Measurements from ENCODE around the gene ZNF497. TPM values are rescaled to one million over a fixed set of nuclear protein-coding genes. Genes with fewer than 3 reads are reported as not detected.

Gene ZNF497
- total RNA-seq, 1 experiment from 2014 or later: 2.4 TPM

DNA sequence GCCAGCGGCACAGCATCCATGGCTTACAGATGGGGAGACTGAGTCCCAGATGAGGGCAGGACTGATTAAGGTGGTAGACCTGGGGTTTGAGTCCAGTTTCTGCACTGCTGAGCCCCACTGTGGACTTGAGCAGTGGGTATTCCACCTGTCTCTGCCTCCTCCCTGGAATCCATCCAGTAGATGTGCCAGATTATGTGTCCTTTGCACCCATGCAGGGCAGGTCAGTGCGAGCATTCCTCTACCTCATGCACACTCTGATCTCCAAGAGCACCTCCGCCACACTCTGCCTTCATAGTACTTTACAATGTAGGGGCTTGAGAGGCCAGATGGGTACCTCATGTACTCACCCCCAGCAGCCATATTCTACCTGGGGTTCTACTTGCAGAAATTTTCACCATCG is 25.7 kb downstream of the ZNF497 start:
- no peak for DNase-seq
- no peaks in the 10 kb centered on the region for H3K27me3 Mint-ChIP-seq (ENCODE audit: unreplicated experiment)
- H3K9me3 Mint-ChIP-seq (ENCODE audit: low read depth, unreplicated experiment): peaks cover 4% of the 10 kb centered on the region
- no TSS peak for BruUV-seq (replicated peaks)
- no peaks in the 10 kb centered on the region for H3K4me1 Mint-ChIP-seq (ENCODE audit: low read depth, unreplicated experiment)
- peaks cover 5% of the 10 kb centered on the region for H3K36me3 Mint-ChIP-seq (ENCODE audit: insufficient read depth, unreplicated experiment)
- H3K4me3 Mint-ChIP-seq (ENCODE audit: low read depth, unreplicated experiment): no peak overlapping the region
- intact Hi-C loops (cut with micrococcal nuclease; ENCODE audit: unreplicated experiment): no loop called here
- CTCF ChIA-PET: no interaction called here
- H3K27ac Mint-ChIP-seq (ENCODE audit: unreplicated experiment): no peak overlapping the region
- TF ChIP-seq, protein P1, sequence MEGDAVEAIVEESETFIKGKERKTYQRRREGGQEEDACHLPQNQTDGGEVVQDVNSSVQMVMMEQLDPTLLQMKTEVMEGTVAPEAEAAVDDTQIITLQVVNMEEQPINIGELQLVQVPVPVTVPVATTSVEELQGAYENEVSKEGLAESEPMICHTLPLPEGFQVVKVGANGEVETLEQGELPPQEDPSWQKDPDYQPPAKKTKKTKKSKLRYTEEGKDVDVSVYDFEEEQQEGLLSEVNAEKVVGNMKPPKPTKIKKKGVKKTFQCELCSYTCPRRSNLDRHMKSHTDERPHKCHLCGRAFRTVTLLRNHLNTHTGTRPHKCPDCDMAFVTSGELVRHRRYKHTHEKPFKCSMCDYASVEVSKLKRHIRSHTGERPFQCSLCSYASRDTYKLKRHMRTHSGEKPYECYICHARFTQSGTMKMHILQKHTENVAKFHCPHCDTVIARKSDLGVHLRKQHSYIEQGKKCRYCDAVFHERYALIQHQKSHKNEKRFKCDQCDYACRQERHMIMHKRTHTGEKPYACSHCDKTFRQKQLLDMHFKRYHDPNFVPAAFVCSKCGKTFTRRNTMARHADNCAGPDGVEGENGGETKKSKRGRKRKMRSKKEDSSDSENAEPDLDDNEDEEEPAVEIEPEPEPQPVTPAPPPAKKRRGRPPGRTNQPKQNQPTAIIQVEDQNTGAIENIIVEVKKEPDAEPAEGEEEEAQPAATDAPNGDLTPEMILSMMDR (IDR thresholded peaks at IDR 0.05; ENCODE audit: unreplicated experiment): no peak

- DNase-seq: no peak
- Mint-ChIP-seq H3K9me3 (ENCODE audit: low read depth, unreplicated experiment) (peaks cover 4% of the 10 kb centered on the region), H3K4me1 (ENCODE audit: low read depth, unreplicated experiment) (no peaks in the 10 kb centered on the region), H3K4me3 (ENCODE audit: low read depth, unreplicated experiment) (no peak overlapping the region), H3K27ac (ENCODE audit: unreplicated experiment) (no peak overlapping the region), H3K36me3 (ENCODE audit: insufficient read depth, unreplicated experiment) (peaks cover 5% of the 10 kb centered on the region), H3K27me3 (ENCODE audit: unreplicated experiment) (no peaks in the 10 kb centered on the region)
- TF ChIP-seq, protein P1 (IDR thresholded peaks at IDR 0.05; ENCODE audit: unreplicated experiment): no peak
- intact Hi-C loops (cut with micrococcal nuclease; ENCODE audit: unreplicated experiment): no loop called here
- BruUV-seq (replicated peaks): no TSS peak
- CTCF ChIA-PET: interaction anchor here (0.5 kb wide), 1 partner anchor 240 kb away, joined by 4 read pairs; no protein-coding TSS in a partner anchor
Measured at GRCh38 chr19:58336216-58336615, 26.3 kb downstream of the ZNF497 start.

DNA sequence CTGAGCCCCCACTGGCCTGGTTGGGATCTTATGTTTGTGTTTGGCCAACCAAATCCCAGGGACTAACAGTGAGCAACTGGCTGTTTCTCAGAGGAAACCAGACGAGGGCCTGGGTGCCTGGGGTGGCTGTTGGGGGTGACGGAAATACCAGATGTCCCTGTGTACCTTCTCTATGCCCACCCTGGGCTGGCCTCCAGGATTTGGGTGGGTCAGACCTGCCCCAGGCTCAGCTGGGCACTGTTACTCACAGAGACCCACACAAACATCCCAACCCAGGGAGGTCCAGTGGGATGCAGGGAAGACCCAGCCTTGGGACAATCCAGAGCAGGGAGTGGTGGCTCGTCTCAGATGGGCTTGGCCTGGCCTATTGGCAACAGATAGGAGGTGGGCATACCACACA is 26.9 kb downstream of the ZNF497 start:
- peaks cover 5% of the 10 kb centered on the region for H3K36me3 Mint-ChIP-seq (ENCODE audit: insufficient read depth, unreplicated experiment)
- BruUV-seq (replicated peaks): no TSS peak
- TF ChIP-seq, protein P1 (IDR thresholded peaks at IDR 0.05; ENCODE audit: unreplicated experiment): no peak
- no peak for DNase-seq
- CTCF ChIA-PET: no interaction called here
- H3K4me1 Mint-ChIP-seq (ENCODE audit: low read depth, unreplicated experiment): peaks cover 5% of the 10 kb centered on the region
- intact Hi-C loops (cut with micrococcal nuclease; ENCODE audit: unreplicated experiment): no loop called here
- H3K27ac Mint-ChIP-seq (ENCODE audit: unreplicated experiment): no peak overlapping the region
- H3K27me3 Mint-ChIP-seq (ENCODE audit: unreplicated experiment): no peaks in the 10 kb centered on the region
- no peak overlapping the region for H3K4me3 Mint-ChIP-seq (ENCODE audit: low read depth, unreplicated experiment)
- peaks cover 4% of the 10 kb centered on the region for H3K9me3 Mint-ChIP-seq (ENCODE audit: low read depth, unreplicated experiment)

GRCh38 chr19:58334691-58335249 is 27.8 kb downstream of the ZNF497 start:
- Mint-ChIP-seq H3K4me3 (ENCODE audit: low read depth, unreplicated experiment) (no peak overlapping the region), H3K27me3 (ENCODE audit: unreplicated experiment) (no peaks in the 10 kb centered on the region), H3K27ac (ENCODE audit: unreplicated experiment) (no peak overlapping the region), H3K36me3 (ENCODE audit: insufficient read depth, unreplicated experiment) (peaks cover 5% of the 10 kb centered on the region), H3K4me1 (ENCODE audit: low read depth, unreplicated experiment) (peaks cover 9% of the 10 kb centered on the region), H3K9me3 (ENCODE audit: low read depth, unreplicated experiment) (peaks cover 1% of the 10 kb centered on the region)
- CTCF ChIA-PET: no interaction called here
- TF ChIP-seq, protein P1 (IDR thresholded peaks at IDR 0.05; ENCODE audit: unreplicated experiment): no peak
- intact Hi-C loops (cut with micrococcal nuclease; ENCODE audit: unreplicated experiment): no loop called here
- no peak for DNase-seq
- BruUV-seq (replicated peaks): no TSS peak

Data from Calu3 (cell line).